B cell (primary cell): Measurements from ENCODE around the gene CMTM6. TPM values are rescaled to one million over a fixed set of nuclear protein-coding genes. Genes with fewer than 3 reads are reported as not detected.

Source experiments
- ATAC-seq: fragments of 200-7000 bp; cut with Tn5 transposase; one replicate; pipeline ENCODE4 v1.10.0; 2021; ENCODE audit warnings: low read depth, mild to moderate bottlenecking, moderate number of reproducible peaks, moderate library complexity
- CTCF ChIA-PET: fragments of 350-600 bp; sonication (Branson Sonifier 250); formaldehyde crosslinking; loops from one replicate; lab custom pipeline; 2021; ENCODE audit warnings: antibody characterized with exemption, inconsistent platforms; lab: Charles Lee
- POLR2A ChIA-PET: fragments of 350-600 bp; sonication (Branson Sonifier 250); formaldehyde crosslinking; loops from one replicate; lab custom pipeline; 2021; ENCODE audit warnings: antibody characterized with exemption; lab: Charles Lee
- DNase-seq: peaks from one replicate; pipeline ENCODE4 v3.0.0; 2013
- H2AFZ ChIP-seq: 2 replicates; pipeline ENCODE4 v1.6.1; 2012; ENCODE audit warnings: mild to moderate bottlenecking, low read depth, low read length; ENCODE audit not compliant: insufficient read depth, poor library complexity, severe bottlenecking
- H3K27ac ChIP-seq, 2 donors: 1 replicate in 1 of 2; 2 replicates in 1 of 2; pipeline ENCODE4 v1.5.1; 2012 to 2013; ENCODE audit warnings: low read length in 2 of 2, mild to moderate bottlenecking in 2 of 2, moderate library complexity in 1 of 2
- H3K27me3 ChIP-seq, 4 experiments: fragments of 200-600 bp in 1 of 4; sonication (generic) in 1 of 4; replicated peaks in 1 of 4; 1 replicate in 2 of 4; 2 replicates in 2 of 4; pipeline versions ENCODE4 v1.6.1 to v1.7.0; 2013 to 2016; ENCODE audit warnings: low read length in 3 of 4, mild to moderate bottlenecking in 2 of 4, mixed read lengths in 1 of 4, moderate library complexity in 1 of 4; ENCODE audit not compliant: insufficient read depth in 4 of 4, control insufficient read depth in 3 of 4; ENCODE audit errors: control extremely low read depth in 1 of 4
- H3K36me3 ChIP-seq, 2 experiments: replicated peaks in 1 of 2; 1 replicate in 1 of 2; 2 replicates in 1 of 2; pipeline versions ENCODE4 v1.6.1 to v1.7.1; 2013; ENCODE audit warnings: low read length in 1 of 2; ENCODE audit not compliant: insufficient read depth in 2 of 2, control insufficient read depth in 1 of 2; ENCODE audit errors: control extremely low read depth in 1 of 2, extremely low read depth in 1 of 2
- H3K4me1 ChIP-seq, 2 donors: fragments of 200-600 bp in 1 of 2; sonication (generic) in 1 of 2; 1 replicate in 1 of 2; 2 replicates in 1 of 2; pipeline versions ENCODE4 v1.5.1 to v1.6.1; 2013 to 2017; ENCODE audit warnings: low read length in 2 of 2; ENCODE audit not compliant: control insufficient read depth in 2 of 2, insufficient read depth in 2 of 2
- H3K4me2 ChIP-seq: replicated peaks from 2 replicates; pipeline ENCODE3; 2012; ENCODE audit warnings: mild to moderate bottlenecking, low read depth, low read length; ENCODE audit not compliant: poor library complexity, severe bottlenecking
- H3K4me3 ChIP-seq, 5 experiments: fragments of 200-600 bp in 1 of 5; sonication (generic) in 1 of 5; 1 replicate in 3 of 5; 2 replicates in 2 of 5; pipeline versions ENCODE4 v1.5.1 to v1.7.0; 2011 to 2016; ENCODE audit warnings: low read length in 4 of 5, mild to moderate bottlenecking in 4 of 5, low read depth in 2 of 5, control low read depth in 1 of 5, moderate library complexity in 1 of 5; ENCODE audit not compliant: insufficient read depth in 1 of 5; ENCODE audit errors: control extremely low read depth in 1 of 5, extremely low read depth in 1 of 5
- H3K79me2 ChIP-seq: fragments of 200-600 bp; sonication (generic); one replicate; pipeline ENCODE4 v1.6.0; 2016; ENCODE audit warnings: low read length; ENCODE audit not compliant: control insufficient read depth, insufficient read depth
- H3K9ac ChIP-seq: fragments of 200-600 bp; sonication (generic); 2 replicates; pipeline ENCODE4 v1.6.1; 2017; ENCODE audit warnings: mild to moderate bottlenecking, low read length, moderate library complexity
- H3K9me3 ChIP-seq, 3 donors: one replicate each; pipeline versions ENCODE4 v1.6.1 to v1.7.1; 2013; ENCODE audit warnings: low read length in 2 of 3; ENCODE audit not compliant: control insufficient read depth in 2 of 3, insufficient read depth in 1 of 3; ENCODE audit errors: control extremely low read depth in 1 of 3
- H4K20me1 ChIP-seq: 2 replicates; pipeline ENCODE4 v1.6.0; 2012; ENCODE audit warnings: mild to moderate bottlenecking, low read length; ENCODE audit not compliant: insufficient read depth, control insufficient read depth, poor library complexity, severe bottlenecking
- H3K27ac Mint-ChIP-seq: one replicate; pipeline ENCODE4 v1.8.0; 2021; ENCODE audit warnings: mixed read lengths
- H3K27me3 Mint-ChIP-seq: one replicate; pipeline ENCODE4 v1.8.0; 2021; ENCODE audit warnings: mixed read lengths
- H3K4me1 Mint-ChIP-seq: one replicate; pipeline ENCODE4 v1.8.0; 2021; ENCODE audit warnings: mixed read lengths
- H3K4me3 Mint-ChIP-seq: one replicate; pipeline ENCODE4 v1.8.0; 2021; ENCODE audit warnings: mixed read lengths
- H3K9me3 Mint-ChIP-seq: one replicate; pipeline ENCODE4 v1.8.0; 2022; ENCODE audit warnings: mixed read lengths; ENCODE audit not compliant: insufficient read depth
- EZH2 ChIP-seq: IDR thresholded peaks from 2 replicates; pipeline ENCODE4 v1.6.1; 2012; ENCODE audit warnings: borderline replicate concordance, low read depth, mild to moderate bottlenecking, moderate library complexity, low read length; ENCODE audit not compliant: insufficient read depth, poor library complexity, severe bottlenecking
- WGBS: methylation state at CpG from one replicate; pipeline ENCODE4 v1.1.5; 2013; ENCODE audit warnings: missing lambda C conversion rate; ENCODE audit not compliant: insufficient coverage; 5-methylcytosine and 5-hydroxymethylcytosine counted together
- intact Hi-C: fragments of 100-400 bp; cut with micrococcal nuclease; formaldehyde crosslinking; loops from one replicate; pipeline ENCODE4 v1.10.0; 2022
- polyA plus RNA-seq: library from polyadenylated mRNA; depleted of rRNA; stranded (reverse); fragments of >200 nt; gene quantifications from 2 replicates; pipeline ENCODE4 v1.2.3, GENCODE V29; 2012
- total RNA-seq, 2 donors: library from RNA; stranded (reverse); fragments of 120-200 nt in 1 of 2; gene quantifications; 1 replicate in 1 of 2; 2 replicates in 1 of 2; pipeline versions ENCODE4 v1.2.3 to v1.2.4, GENCODE V29; 2013 to 2022
- TF ChIP-seq, protein P1 (sequence below): fragments of 200-600 bp; IDR thresholded peaks from one replicate; pipeline ENCODE4 v1.8.0; 2022; ENCODE audit warnings: antibody characterized with exemption, mild to moderate bottlenecking

The CMTM6 gene
- total and polyA plus RNA-seq, 2 donors (not counting 1 experiment from before 2014, with no cell fraction given): 19.2 to 66.3 TPM

DNA sequence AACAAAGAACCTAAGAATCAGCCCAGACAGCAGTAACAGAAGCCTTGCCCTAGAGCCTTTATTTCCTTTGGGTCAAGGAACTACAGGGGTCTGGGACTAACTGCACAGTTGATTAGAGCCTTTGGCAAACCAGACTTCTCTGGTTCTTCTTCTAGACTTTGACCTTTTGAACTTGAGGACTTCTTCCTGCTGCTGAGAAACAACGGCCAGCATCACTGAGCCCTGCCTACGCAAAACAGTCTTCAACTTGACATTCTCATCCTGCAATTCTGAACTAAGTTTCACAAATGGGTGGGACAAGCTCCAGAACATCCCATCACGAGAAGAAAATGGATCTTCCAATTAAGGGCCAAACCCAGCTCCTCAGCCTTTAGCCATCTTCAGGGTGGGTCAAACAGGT, 31.4 kb downstream of the CMTM6 start:
- Histone ChIP-seq H3K9me3 (no peaks in the 10 kb centered on the region), H3K36me3 (peaks cover 6 to 19% of the 10 kb centered on the region in 2 experiments), H3K27ac (peak overlapping the region in 1 of 2 donors; percentile 9), H3K4me1 (peaks cover 30 to 44% of the 10 kb centered on the region in 2 donors), H2AFZ (no peak overlapping the region), H3K4me2 (no peak overlapping the region), H3K79me2 (peaks cover 55% of the 10 kb centered on the region), H3K27me3 (no peaks in the 10 kb centered on the region), H4K20me1 (peaks cover 27% of the 10 kb centered on the region), H3K4me3 (no peak overlapping the region), H3K9ac (no peak overlapping the region)
- POLR2A ChIA-PET: no interaction called here
- intact Hi-C loops: loop anchor here (2.0 kb wide), 1 partner anchor 14 kb away; no protein-coding TSS in a partner anchor
- DNase-seq: no peak
- TF ChIP-seq EZH2: no peak
- TF ChIP-seq, protein P1, sequence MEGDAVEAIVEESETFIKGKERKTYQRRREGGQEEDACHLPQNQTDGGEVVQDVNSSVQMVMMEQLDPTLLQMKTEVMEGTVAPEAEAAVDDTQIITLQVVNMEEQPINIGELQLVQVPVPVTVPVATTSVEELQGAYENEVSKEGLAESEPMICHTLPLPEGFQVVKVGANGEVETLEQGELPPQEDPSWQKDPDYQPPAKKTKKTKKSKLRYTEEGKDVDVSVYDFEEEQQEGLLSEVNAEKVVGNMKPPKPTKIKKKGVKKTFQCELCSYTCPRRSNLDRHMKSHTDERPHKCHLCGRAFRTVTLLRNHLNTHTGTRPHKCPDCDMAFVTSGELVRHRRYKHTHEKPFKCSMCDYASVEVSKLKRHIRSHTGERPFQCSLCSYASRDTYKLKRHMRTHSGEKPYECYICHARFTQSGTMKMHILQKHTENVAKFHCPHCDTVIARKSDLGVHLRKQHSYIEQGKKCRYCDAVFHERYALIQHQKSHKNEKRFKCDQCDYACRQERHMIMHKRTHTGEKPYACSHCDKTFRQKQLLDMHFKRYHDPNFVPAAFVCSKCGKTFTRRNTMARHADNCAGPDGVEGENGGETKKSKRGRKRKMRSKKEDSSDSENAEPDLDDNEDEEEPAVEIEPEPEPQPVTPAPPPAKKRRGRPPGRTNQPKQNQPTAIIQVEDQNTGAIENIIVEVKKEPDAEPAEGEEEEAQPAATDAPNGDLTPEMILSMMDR: no peak
- Mint-ChIP-seq H3K9me3 (no peaks in the 10 kb centered on the region), H3K4me3 (no peak overlapping the region), H3K4me1 (peaks cover 53% of the 10 kb centered on the region), H3K27ac (peak overlapping the region; percentile 39), H3K27me3 (no peaks in the 10 kb centered on the region)
- no peak for ATAC-seq
- CTCF ChIA-PET: interaction anchor here (2.5 to 6.0 kb wide), 5 partner anchors 12 to 175 kb away, joined by 16 to 238 read pairs (median 62); no protein-coding TSS in a partner anchor
- WGBS: 83% methylated on average over 3 of the region's 3 CpGs

DNA sequence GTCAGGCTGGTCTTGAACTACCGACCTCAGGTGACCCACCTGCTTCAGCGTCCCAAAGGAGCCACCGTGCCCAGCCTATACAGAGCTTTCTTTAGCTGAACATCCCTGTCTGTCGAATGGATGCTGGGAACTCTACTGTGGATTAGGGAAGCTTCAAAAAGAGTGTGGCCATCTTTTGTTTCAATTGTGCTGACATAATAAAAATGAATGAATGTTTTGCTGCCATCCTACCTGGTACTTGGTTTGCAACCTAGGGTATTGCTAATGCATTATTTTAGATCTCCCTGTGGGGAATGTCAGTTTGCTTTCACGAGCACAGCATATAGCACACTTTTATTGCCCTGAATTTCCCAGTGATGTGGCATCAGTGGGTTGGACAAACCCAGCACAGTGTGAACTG, 32.3 kb downstream of the CMTM6 start:
- H3K9me3 Mint-ChIP-seq: no peaks in the 10 kb centered on the region
- peak overlapping the region; percentile 82 for H3K27ac Mint-ChIP-seq
- peak overlapping the region; percentile 21 for H3K4me3 Mint-ChIP-seq
- no peak for TF ChIP-seq EZH2
- TF ChIP-seq, protein P1: no peak
- H3K36me3 ChIP-seq: peaks cover 6 to 19% of the 10 kb centered on the region in 2 experiments
- no peak overlapping the region for H3K27ac ChIP-seq
- H3K27me3 Mint-ChIP-seq: no peaks in the 10 kb centered on the region
- peaks cover 29 to 44% of the 10 kb centered on the region in 2 donors for H3K4me1 ChIP-seq
- WGBS: 96% methylated on average over 4 of the region's 5 CpGs
- H3K9ac ChIP-seq: no peak overlapping the region
- ChIA-PET CTCF (interaction anchor here (0.7 to 6.0 kb wide), 19 partner anchors 12 to 295 kb away, joined by 3 to 238 read pairs (median 8); partner anchors contain the start of gene CMTM6), POLR2A (interaction anchor here (0.8 kb wide), 1 partner anchor 11 kb away, joined by 3 read pairs; no protein-coding TSS in a partner anchor)
- ATAC-seq (no peak), DNase-seq (no peak)
- no peak overlapping the region for H3K4me3 ChIP-seq
- no peaks in the 10 kb centered on the region for H3K9me3 ChIP-seq
- intact Hi-C loops: loop anchor here (2.0 kb wide), 1 partner anchor 14 kb away; no protein-coding TSS in a partner anchor
- no peak overlapping the region for H3K4me2 ChIP-seq
- no peaks in the 10 kb centered on the region for H3K27me3 ChIP-seq
- H2AFZ ChIP-seq: no peak overlapping the region
- peaks cover 57% of the 10 kb centered on the region for H3K4me1 Mint-ChIP-seq
- peaks cover 26% of the 10 kb centered on the region for H4K20me1 ChIP-seq
- peaks cover 47% of the 10 kb centered on the region for H3K79me2 ChIP-seq
